NCI-H2227 (cell line): ENCODE results near the gene TACC2.
"Not testable (repeated sequence)": the region's sequence is repeated elsewhere in the genome, so short reads cannot be mapped to it uniquely, and the experiment has no call there.

Experiments
- DNase-seq: peaks from one replicate; lab custom pipeline; 2025; ENCODE audit not compliant: unreplicated experiment; lab: John Stamatoyannopoulos, UW

Gene TACC2, protein sequence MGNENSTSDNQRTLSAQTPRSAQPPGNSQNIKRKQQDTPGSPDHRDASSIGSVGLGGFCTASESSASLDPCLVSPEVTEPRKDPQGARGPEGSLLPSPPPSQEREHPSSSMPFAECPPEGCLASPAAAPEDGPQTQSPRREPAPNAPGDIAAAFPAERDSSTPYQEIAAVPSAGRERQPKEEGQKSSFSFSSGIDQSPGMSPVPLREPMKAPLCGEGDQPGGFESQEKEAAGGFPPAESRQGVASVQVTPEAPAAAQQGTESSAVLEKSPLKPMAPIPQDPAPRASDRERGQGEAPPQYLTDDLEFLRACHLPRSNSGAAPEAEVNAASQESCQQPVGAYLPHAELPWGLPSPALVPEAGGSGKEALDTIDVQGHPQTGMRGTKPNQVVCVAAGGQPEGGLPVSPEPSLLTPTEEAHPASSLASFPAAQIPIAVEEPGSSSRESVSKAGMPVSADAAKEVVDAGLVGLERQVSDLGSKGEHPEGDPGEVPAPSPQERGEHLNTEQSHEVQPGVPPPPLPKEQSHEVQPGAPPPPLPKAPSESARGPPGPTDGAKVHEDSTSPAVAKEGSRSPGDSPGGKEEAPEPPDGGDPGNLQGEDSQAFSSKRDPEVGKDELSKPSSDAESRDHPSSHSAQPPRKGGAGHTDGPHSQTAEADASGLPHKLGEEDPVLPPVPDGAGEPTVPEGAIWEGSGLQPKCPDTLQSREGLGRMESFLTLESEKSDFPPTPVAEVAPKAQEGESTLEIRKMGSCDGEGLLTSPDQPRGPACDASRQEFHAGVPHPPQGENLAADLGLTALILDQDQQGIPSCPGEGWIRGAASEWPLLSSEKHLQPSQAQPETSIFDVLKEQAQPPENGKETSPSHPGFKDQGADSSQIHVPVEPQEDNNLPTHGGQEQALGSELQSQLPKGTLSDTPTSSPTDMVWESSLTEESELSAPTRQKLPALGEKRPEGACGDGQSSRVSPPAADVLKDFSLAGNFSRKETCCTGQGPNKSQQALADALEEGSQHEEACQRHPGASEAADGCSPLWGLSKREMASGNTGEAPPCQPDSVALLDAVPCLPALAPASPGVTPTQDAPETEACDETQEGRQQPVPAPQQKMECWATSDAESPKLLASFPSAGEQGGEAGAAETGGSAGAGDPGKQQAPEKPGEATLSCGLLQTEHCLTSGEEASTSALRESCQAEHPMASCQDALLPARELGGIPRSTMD (N-terminal part only)

DNA sequence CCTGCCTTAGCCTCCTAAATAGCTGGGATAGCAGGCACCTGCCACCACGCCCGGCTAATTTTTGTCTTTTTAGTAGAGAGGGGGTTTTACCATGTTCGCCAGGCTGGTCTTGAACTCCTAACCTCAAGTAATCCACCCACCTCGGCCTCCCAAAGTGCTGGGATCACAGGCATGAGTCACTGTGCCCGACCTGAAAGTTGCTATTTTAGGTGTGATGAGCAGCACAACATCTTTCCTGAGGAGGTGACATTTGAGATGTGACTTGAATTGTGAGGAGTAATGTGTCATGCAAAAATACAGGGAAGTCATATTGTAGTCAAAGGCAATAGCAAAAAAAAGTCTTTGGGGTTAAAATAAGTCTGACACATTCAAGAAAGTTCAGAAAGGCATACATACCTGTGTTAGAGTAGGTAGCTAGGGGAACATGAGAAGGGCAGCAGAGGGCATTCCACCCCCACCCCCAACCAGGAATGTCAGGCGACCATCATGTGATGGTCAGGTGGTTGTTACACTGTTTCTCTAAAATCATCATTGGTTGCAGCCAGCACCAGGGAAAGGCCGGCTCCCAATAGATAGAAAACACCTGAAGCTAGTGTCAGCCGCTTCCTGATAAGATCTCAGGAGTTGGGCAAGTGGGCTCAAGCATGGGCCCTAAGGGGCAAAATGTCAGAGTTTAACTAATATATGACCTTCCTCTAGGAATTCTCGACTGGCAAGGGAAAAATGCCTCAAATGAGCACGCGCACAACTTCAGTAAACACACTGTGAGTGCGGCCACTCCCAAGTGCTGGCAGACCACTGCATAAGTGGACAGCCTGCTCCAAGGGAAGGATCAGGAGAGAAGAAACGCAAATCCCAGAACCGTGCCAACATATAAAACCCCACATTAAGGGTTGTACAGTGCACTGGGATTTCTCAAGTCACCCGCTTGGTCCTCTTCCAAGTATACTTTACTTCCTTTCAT, at the start of gene TACC2:
TSS of gene TACC2 (plus strand) at position 803 of the 964 bp plus-strand sequence. CDS start 32,819 bp downstream, outside the sequence.
- no peak for DNase-seq

DNA sequence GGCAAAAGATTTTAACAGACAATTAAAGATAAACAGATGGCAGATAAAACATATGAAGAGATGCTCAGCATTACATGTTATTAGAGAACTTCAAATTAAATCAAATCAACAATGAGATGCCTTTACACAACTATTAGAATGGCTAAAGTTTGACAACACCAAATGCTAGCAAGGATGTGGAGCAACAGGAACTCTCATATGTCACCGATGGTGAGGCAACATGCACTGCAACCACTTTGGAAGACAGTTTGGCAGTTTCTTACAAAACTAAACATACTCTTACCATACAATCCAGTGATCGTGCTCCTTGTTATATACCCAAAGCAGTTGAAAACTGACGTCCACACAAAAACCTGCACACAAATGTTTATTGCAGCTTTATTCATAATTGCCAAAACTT, 47.4 kb upstream of the TACC2 start:
- DNase-seq = no peak

DNA sequence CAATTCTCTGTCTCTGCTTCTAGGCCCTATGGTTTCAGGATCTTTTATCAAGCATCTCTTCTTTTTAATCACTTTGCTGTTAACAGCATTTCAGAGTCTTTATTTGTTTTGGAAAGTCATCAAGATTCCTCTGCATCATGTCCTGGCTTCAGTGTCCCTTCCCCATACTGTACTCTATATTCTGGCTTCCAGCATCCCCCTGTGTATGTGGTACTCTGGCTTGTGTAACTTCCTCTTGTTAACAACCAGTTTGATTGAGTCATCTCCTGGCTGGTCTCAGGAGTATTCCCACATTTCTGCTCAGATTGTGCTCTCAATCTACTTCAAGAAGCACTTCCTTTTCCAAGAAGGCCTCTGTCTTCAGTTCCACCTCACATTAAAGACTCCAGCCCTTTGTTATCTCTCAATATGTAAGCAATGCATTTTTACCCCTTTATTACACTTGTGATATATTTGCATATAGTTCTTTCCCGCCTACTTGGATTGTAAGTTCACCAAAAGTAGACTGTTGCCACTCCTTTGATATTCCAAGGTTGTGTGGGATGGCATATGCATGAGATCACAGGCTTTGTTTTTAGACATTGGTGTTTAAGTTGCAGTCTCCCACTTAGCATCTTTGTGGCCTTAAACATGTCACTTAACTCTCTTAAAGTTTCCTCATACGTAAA, 46.1 kb upstream of the TACC2 start:
- DNase-seq = no peak

DNA sequence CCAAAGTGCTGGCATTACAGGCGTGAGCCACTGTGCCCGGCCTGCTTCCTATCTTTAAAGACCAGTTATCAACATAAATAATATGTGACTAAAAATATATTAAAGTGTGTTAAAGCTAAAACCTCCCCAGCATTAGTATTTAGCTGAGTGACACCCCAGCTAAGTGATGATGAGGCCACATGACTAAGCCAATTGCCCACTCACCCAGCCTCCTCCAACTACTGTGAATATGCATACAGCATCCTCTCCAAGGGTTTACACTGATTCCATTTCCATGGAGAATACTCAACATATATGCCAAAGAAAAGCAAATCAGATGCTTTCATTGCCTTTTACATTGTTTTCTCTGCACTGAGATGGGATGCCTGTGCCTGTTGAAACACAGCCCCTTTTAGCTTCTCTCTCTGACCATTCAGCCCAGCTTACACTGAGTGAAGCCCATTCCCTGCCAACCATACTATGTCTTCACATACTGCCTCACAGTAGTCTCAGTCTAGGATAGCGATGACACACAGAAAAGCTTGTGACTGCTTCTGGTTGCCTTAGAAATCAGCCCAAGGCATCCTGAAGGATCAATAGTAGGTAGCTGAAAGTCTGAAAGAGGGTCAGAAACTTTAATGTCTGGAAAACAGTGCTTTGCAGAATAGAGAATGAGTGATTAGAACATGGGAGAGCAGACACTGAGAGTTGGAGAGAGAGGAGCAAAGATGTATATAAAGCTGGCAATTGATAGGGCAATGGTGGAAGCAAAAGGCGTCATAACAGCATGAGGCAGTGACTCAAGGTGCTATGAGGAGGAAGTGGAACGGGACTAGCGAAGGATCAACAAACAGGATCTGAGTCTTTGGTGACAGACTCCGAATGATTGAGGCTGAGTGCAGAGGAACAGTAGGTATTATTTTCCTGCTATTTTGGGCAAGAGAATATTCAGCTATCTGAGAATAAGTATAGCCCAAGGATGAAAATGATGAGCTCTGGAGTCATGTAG, 41.3 kb upstream of the TACC2 start:
- no peak for DNase-seq

DNA sequence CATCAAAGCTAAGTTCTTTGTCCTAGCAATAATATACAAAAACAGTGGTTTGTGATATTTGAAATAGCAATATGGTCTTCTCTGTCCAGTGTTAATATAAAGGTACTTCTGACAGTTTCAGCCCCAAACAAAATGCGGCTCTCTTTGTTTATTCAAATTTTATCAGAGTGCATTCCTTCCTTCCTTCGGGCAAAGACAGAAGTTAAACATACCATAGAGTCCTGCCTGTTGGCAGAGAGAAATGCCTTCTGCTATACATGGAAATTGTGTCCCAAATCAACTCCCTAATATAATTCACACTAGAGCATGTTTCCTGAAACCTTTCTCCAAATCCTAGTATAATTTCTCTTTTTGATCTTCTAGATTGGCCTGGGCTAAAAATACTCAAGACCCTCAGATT, 39.9 kb upstream of the TACC2 start:
- DNase-seq = no peak

DNA sequence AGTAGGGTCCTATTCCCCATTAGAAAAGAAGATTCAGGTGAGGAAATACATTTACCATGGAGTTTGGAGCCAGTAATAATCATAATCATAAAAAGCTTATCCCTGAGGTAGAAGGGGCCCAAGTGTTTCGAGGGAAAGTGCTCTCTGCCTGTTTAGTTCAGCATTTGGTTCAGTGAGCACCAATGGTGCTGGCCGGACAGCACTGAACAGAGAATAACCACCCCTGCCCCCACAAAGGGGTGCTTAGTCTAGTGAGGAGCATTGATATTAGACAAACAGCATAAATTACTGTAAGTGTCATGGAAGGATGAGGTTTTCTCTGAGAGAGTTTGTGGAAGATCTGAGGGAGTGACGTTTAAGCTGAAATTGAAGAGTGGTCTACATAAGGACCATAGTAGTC, 39.5 kb upstream of the TACC2 start:
- DNase-seq = no peak

DNA sequence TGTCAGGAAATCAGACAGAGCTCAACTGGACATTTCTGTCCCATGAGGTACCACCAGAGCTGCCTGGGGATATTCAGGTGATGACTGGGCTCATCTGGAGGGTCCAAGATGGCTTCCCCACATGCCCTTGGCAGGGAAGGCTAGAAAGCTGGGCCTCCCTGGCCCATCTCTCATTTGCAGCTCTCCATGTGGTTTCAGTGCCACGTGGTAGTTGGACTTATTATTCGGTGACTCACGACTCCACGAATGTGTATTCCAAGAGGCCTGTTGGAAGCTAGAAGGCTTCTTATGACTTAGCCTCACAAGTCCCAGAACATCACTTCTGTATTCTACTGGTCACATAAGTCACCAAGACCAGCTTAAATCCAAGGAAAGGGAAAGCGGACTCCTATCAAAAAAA, 36.7 kb upstream of the TACC2 start:
- DNase-seq = no peak

DNA sequence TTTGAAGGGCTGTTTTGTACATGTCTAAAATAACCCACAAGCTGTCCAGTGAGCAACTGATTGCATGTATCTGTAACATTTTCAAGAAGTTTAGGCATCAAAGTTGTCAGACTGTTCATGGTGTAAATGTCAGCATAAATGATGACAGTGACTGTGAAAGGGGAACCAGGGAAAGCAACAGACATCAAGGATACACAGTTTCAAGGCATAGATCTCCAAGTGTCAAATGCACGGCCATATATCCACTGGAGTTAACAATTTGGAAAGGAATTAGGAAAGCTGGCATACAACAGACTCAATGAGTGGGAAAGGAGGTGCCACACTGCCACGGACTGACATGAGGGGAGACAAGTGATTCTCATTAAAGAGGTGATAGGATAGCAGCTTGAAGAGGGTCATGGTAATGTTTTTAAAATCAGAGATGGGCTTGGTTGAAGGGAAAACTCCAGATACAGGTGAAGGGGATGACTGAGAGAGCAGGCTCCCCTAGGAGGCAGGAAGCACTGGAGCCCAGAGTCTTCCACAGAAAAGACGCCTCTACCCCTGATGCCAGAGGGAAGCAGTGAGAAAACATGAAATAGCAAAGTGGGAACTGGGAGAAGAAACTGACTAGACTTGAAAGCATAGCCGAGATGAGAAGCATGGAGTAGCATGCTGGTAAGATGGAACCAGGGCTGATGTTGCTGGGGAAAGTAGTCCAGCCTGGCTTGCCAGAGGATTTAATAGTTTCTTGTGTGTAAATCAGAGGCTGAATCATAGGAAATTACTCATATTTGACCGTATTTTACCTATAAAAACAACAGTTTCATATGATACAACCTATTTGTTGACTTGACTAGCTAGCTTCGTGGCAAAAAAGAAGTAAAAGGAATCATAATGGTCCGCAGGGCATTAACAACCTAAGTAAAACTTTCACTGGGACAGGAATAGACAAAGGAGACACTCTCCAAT, 32.6 kb upstream of the TACC2 start:
- no peak for DNase-seq

DNA sequence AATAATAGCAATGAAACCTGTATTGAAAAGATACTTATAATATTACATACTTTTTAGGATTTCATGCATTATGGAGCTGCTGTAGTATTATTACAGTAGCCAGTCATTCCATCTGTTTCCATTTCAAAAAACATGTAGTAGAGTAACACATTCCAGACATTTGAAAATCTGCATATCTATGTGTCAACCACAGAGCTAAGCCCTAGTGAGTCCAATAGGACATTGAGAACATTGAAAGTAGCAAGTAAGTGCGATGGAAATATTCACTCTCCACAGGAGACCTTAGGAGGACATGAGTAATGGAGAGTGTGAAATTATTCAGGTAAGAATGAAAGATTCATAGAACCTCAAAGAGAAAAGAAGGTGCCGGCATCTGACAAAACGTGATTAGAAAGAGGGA, 29.3 kb upstream of the TACC2 start:
- DNase-seq = no peak

DNA sequence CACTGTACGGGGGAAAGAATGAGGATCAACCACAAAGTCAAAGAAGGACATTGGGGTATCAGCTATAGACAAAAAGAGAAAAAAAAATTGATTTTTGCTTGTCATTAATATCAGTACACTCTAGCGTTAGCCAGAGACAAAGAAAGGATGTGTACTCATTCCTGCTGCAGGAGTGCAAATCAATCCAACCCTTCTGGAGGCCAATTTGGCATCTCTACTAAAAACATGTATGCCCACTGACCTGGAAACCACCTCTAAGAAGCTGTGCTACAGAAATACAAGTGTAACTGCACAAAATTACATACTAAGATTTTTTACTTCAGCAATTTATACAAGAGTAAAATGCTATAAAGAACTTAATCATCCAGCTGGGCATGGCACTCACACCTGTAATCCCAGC, 27.5 kb upstream of the TACC2 start:
- DNase-seq = peak; percentile 8

DNA sequence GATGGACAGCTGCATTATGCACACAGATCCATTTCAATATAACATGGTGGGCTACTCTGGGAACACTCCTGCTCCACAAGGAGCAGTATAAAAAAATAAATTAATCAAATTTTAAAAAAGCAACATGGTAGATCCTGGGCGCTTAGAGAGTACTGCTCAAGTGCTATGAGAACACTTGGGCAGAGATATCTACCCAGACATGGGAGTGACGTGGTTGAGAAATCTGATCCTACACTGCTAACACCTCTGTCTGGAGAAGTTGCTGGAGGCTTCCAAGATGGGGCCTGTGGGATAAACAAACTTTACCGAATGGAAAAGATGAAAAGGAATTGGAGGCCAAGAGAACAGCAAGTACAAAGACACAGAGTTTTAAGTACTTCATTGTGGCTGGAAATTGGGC, 23.0 kb upstream of the TACC2 start:
- DNase-seq = no peak

DNA sequence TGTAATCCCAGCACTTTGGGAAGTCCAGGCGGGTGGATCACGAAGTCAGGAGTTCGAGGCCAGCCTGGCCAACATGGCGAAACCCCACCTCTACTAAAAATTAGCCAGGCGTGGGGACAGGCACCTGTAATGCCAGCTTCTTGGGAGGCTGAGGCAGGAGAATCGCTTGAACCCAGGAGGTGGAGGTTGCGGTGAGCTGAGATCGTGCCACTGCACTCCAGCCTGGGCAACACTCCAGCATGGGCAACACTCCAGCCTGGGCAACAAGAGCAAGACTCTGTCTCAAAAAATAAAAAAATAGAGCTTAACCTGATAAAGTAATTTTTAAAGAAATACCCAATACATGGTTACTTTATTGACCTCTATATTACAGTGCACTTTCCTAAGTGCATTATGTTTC, 19.9 kb upstream of the TACC2 start:
- DNase-seq = not testable (repeated sequence)

DNA sequence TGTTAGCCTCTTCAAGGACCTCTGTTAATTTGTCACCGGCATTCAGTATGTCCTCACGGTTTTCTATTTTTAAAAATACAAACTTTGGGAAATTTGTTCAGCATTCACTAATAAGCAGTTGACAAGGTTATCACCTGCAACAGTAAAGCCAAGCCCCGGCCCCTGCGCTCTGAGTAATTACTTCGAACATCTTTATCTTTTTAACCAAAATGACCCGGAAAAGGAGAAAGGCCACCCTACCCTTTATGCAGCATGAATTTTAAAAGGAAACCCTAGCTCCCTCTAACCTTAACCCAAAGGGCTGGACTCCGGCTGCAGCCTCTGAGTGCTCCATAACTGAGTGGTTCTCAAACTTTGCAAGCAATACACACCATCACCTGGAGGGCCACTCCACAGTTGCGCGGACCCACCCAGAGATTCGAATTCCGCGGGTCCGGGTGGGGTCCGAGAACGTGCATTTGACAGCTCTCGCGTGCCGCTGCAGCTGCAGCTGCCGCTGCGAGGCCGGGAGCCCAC, 14.9 kb upstream of the TACC2 start:
- DNase-seq = no peak

DNA sequence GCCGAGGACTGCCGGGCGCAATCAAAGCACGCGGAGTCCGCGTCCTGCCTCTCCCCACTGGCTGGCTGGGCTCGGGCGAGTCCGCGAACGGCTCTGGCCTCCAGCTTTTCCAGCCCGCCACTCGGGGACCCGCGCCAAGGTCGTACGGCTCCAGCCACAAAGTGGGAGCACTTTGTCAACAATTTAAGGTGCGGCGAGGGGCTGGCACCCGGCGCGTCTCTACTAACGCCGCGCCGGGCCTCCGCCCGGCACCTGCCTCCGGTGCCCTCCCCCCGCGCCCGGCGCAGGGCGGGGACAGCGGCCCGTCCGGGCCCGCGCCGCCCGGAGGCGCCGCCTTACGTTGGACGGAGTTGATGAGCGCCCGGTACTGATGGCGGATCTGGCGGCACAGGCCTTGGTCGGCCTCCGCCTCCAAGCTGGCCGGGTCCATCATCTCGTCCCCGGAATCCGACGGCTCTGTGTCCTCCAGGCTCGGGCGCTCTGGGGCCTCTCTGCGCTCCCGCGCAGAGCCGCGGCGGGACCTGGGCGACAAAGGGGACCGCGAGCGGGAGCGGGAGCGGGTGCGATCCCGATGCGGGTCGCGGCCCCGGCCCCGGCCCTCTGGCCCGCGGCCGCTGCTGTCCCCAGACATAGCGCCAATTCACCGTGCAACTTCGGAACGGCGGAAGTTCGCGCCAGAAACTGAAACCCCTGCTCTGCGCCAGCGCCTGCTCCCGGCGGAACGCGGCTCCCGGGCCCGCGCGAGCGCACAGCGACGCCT, 14.2 kb upstream of the TACC2 start, which contains the start of gene NSMCE4A:
TSS of gene NSMCE4A (minus strand) at position 683 of the 760 bp plus-strand sequence. CDS start at position 631, 52 bp downstream.
- peak; percentile 85 for DNase-seq

DNA sequence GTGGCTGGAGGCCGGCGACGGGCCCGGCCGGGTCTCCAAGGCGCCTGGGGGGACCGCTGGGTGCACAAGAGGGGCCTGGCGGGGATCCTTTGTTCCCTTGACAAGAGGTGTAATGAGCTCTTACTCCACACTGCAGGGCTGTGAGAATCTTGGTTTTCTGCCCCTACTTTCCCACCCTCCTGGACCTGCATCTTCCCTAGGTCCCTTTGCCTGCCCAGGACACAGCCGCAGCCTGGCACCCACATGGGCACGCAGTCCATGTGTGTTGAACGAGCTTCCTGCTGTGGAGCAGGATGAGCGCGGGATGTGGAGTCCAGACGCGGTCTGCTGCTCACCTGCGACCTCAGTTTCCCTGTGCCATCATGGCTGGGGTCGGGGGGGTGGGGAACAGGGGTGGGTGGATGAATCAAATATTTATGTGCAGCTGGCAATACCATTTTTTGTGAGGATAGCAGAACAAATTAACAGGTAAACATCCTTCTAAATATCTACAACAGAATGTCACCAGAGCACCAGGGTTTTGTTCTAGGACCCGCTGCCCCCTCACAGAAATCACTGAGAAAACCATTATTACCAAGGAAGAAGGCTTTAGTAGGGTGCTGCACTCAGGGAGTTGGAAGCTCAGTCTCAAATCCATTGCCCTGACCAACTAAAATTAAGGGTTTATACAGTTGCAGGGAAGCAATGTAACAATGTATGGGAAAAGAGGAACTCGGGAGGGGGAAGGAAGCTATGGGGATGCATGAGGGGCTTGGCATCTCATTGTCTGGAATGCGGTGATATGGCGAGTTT, 13.5 kb upstream of the TACC2 start:
- DNase-seq = no peak

DNA sequence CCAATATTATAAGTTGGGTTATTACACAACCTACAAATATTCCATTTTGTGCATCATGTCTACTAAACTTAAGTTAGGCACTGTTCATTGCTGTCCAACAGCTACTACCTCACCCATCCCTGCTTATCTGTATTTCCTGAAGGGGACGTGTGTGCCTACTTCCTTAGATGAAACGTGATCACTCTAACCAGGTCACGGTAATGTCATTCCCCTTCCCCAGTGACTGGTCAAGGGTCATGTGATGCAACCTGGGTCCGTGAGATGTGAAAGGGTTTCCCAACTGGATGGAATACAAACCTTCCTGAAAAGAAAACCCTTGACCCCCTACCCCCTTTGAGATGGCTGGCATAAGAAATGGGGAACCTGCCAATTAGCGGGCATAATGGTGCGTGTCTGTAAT, 12.4 kb upstream of the TACC2 start:
- no peak for DNase-seq
